Large intestine (tissue), 3 donors: ENCODE results near the gene OXCT2. TPM values are rescaled to one million over a fixed set of nuclear protein-coding genes. Genes with fewer than 3 reads are reported as not detected.

Experiments used
- DNase-seq, 2 donors: peaks; one replicate each; pipeline versions ENCODE4 v3.0.0 to v3.0.0-alpha.2; 2013
- H3K27ac ChIP-seq: one replicate; pipeline ENCODE4 v1.5.1; 2013; ENCODE audit warnings: low read length
- H3K27me3 ChIP-seq: 2 replicates; pipeline ENCODE4 v1.6.1; 2013; ENCODE audit warnings: low read length; ENCODE audit not compliant: control insufficient read depth, insufficient read depth
- H3K36me3 ChIP-seq: 2 replicates; pipeline ENCODE4 v1.6.1; 2013; ENCODE audit warnings: low read length; ENCODE audit not compliant: control insufficient read depth, insufficient read depth
- H3K4me1 ChIP-seq: one replicate; pipeline ENCODE4 v1.6.1; 2013; ENCODE audit warnings: low read length; ENCODE audit not compliant: control insufficient read depth, insufficient read depth
- H3K4me3 ChIP-seq: one replicate; pipeline ENCODE4 v1.5.1; 2013; ENCODE audit warnings: low read length
- H3K9me3 ChIP-seq: one replicate; pipeline ENCODE4 v1.6.1; 2013; ENCODE audit warnings: mild to moderate bottlenecking, low read depth, low read length, moderate library complexity; ENCODE audit not compliant: control insufficient read depth
- WGBS: methylation state at CpG from one replicate; pipeline ENCODE4 v1.1.5; 2013; ENCODE audit warnings: low lambda C conversion rate; ENCODE audit not compliant: insufficient coverage; 5-methylcytosine and 5-hydroxymethylcytosine counted together
- polyA plus RNA-seq: library from polyadenylated mRNA; unstranded; fragments of 120-200 nt; gene quantifications from one replicate; pipeline ENCODE4 v1.2.1, GENCODE V29; 2013

Gene OXCT2
- polyA plus RNA-seq, 1 donor: 2.4 TPM

DNA sequence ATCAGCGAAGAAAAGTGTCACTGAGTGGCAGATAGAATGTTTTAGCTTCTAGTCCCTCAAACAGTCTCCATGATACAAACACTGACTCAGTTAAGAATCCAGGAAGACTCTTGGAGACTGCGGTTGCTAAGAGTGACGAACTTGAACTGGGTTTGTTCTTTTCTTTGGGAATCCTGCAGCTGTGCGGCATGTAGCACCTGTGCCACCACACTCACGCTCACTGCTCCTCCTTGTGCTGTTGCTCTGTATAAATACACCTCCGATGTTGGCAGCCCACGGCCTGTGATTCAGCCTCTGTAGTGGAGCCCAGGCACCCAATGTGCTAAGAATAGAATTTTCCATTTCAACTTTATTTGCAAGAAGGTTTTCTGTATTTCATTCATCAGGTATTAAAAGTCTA lies 38.0 kb downstream of the OXCT2 start:
- Histone ChIP-seq H3K36me3 (no peaks in the 10 kb centered on the region), H3K27me3 (peaks cover 59% of the 10 kb centered on the region), H3K4me1 (no peaks in the 10 kb centered on the region), H3K27ac (no peak overlapping the region), H3K9me3 (no peaks in the 10 kb centered on the region), H3K4me3 (no peak overlapping the region)
- WGBS: no CpG with 5 or more reads among the region's 7 CpGs
- DNase-seq: no peak

GRCh38 chr1:39732730-39733129 lies 38.4 kb downstream of the OXCT2 start:
- Histone ChIP-seq H3K36me3 (no peaks in the 10 kb centered on the region), H3K27ac (no peak overlapping the region), H3K4me3 (no peak overlapping the region), H3K27me3 (peaks cover 64% of the 10 kb centered on the region), H3K4me1 (no peaks in the 10 kb centered on the region), H3K9me3 (no peaks in the 10 kb centered on the region)
- WGBS: no CpG with 5 or more reads among the region's 3 CpGs
- DNase-seq: no peak

DNA sequence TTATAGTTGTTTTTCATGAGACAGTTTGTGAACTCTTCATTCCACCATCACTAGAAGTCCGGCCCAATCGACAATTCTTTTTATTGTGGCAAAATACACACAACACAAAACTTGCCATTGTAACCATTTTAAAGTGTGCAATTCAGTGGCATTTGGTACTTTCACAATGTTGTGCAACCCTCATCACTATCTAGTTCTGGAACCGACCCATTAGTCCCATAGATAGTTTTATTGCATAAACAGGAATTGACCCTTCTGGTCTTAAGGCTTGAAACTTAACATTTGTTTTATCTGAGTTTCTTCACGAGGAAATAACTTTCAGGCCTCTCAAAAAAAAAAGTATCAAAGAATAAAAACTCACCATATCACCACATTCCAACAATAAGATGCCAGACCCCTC lies 41.3 kb downstream of the OXCT2 start:
- no peaks in the 10 kb centered on the region for H3K4me1 ChIP-seq
- H3K27me3 ChIP-seq: peaks cover 68% of the 10 kb centered on the region
- no peaks in the 10 kb centered on the region for H3K36me3 ChIP-seq
- no peak overlapping the region for H3K27ac ChIP-seq
- H3K9me3 ChIP-seq: no peaks in the 10 kb centered on the region
- WGBS: 57% methylated on average over 2 of the region's 4 CpGs
- no peak overlapping the region for H3K4me3 ChIP-seq
- DNase-seq: no peak

DNA sequence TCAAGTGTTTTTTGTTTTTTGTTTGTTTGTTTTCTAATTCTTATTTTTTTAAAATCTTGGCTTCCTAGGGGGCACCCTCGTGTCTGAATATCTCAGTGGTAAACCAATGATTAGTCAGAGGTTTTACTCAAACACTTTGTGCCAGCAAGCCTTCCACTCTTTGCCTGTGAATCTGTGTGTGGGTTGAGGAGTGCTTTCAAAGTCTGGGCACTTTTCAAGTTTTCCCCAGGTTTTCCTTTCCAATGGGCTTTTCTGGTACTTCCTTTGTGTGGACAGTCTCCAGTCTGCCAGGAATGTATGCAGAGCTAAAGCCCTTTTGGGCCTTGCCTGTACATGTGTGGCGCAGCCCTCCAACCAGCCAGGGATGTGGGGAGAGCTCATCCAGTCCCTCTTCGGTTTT lies 42.1 kb downstream of the OXCT2 start:
- no peaks in the 10 kb centered on the region for H3K36me3 ChIP-seq
- H3K4me1 ChIP-seq: no peaks in the 10 kb centered on the region
- DNase-seq: no peak
- no peak overlapping the region for H3K27ac ChIP-seq
- no peaks in the 10 kb centered on the region for H3K9me3 ChIP-seq
- no CpG with 5 or more reads among the region's 3 CpGs for WGBS
- H3K27me3 ChIP-seq: peaks cover 70% of the 10 kb centered on the region
- no peak overlapping the region for H3K4me3 ChIP-seq

DNA sequence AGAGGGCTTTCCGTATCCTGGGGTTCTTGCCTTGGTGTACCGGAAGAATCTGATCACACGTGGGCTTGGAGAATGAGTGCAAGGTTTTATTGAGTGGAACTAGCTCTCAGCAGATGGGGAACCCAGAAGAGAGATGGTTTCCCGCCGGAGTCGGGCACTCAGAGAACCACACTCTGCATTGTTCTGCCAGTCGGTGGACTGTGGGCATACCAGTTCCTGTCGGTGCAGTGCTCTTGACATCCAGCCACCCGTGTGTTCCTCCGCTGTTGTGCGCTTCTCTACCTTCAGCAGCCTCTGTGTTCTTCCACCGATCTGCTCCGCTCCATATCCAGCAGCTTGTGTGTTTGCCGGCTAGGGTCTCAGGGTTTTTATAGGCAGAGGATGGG lies 43.2 kb downstream of the OXCT2 start:
- WGBS: no CpG with 5 or more reads among the region's 14 CpGs
- H3K4me3 ChIP-seq: no peak overlapping the region
- no peaks in the 10 kb centered on the region for H3K4me1 ChIP-seq
- no peak overlapping the region for H3K27ac ChIP-seq
- H3K36me3 ChIP-seq: no peaks in the 10 kb centered on the region
- no peaks in the 10 kb centered on the region for H3K9me3 ChIP-seq
- peaks cover 63% of the 10 kb centered on the region for H3K27me3 ChIP-seq
- no peak for DNase-seq

DNA sequence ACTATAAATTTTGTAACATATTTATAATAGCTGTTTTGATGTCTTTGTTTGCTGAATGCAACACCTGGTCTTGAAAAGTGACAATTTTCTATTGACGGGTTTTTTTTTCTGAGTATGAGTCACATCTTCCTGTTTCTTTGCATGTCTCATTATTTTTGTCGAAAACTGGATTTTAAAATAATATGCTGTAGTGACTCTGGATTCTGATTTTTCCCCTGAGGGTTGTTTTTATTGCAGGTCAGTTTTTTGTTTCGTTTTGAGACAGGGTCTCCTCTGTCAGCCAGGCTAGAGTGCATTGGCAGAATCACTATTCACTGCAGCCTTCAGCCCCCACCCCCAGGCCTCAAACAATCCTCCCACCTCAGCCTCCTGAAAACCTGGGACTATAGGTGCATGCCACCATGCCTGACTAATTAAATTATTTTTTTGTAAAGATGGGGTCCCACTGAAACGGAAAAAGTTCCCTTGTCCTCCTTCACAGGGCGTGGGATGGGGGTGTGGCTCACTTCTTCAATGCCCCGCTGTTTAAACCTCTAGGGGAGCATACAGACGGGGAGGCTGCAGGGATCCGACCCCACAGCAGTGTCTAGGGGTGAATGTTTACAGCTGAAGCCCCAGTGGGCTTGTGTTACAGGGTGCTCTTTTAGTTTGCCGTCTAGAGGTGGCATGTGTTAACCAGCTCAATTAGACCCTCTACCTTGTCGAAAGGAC lies 43.8 kb downstream of the OXCT2 start:
- Histone ChIP-seq H3K36me3 (no peaks in the 10 kb centered on the region), H3K27ac (no peak overlapping the region), H3K27me3 (peaks cover 57% of the 10 kb centered on the region), H3K9me3 (no peaks in the 10 kb centered on the region), H3K4me3 (no peak overlapping the region), H3K4me1 (no peaks in the 10 kb centered on the region)
- 67% methylated on average over 3 of the region's 10 CpGs for WGBS
- DNase-seq: no peak

- Histone ChIP-seq H3K9me3 (no peaks in the 10 kb centered on the region), H3K4me1 (no peaks in the 10 kb centered on the region), H3K27ac (no peak overlapping the region), H3K4me3 (no peak overlapping the region), H3K27me3 (peaks cover 57% of the 10 kb centered on the region), H3K36me3 (no peaks in the 10 kb centered on the region)
- no peak for DNase-seq
- no CpG with 5 or more reads among the region's 3 CpGs for WGBS
These were observed 44.5 kb downstream of the OXCT2 start for GRCh38 chr1:39726600-39726999.

GRCh38 chr1:39722495-39722894 lies 48.7 kb downstream of the OXCT2 start:
- no peaks in the 10 kb centered on the region for H3K9me3 ChIP-seq
- no peaks in the 10 kb centered on the region for H3K36me3 ChIP-seq
- H3K27me3 ChIP-seq: peaks cover 42% of the 10 kb centered on the region
- H3K4me3 ChIP-seq: no peak overlapping the region
- no peak for DNase-seq
- no CpG with 5 or more reads among the region's 2 CpGs for WGBS
- H3K4me1 ChIP-seq: no peaks in the 10 kb centered on the region
- H3K27ac ChIP-seq: no peak overlapping the region

GRCh38 chr1:39721664-39722063 lies 49.5 kb downstream of the OXCT2 start:
- Histone ChIP-seq H3K27ac (no peak overlapping the region), H3K27me3 (peaks cover 44% of the 10 kb centered on the region), H3K9me3 (no peaks in the 10 kb centered on the region), H3K4me3 (no peak overlapping the region), H3K36me3 (no peaks in the 10 kb centered on the region), H3K4me1 (no peaks in the 10 kb centered on the region)
- no peak for DNase-seq

DNA sequence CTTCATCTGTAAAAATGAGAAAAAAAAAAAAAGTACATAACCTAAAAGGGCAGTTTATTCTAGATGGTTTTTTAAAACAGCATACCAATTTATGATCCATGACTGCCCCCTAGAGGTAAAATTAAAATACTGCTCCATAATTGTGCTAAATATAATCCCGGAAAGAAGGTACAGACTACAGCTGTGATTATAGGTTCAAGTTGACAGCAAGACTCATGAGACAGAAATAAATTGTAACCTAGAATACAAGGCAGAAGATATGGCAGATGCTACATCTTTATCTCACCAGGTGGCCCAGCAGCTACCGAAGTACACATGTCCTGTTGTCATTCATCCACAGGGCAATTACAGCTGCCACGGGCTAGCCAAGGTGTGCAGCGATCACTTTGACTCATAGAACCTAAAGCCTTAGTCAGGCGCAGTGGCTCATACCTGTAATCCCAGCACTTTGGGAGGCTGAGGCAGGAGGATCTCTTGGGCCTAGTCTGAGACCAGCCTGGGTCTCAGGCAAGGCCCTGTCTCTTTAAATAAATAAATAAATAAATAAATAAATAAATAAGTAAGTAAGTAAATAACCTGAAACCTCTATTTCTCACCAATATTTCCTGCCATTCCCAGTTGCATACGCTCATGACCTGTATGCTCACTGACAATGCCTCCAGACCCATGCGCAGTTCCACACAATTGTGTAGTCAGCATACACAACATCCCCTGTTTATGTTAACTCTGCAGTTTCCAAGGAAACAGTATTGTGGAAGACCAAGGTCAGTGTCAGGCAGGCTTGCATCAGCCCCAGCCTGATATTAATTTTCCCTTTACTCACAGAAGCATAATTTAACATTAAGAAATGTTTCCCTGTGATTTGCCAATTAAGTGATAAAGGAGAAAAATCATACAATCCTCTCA lies 50.8 kb downstream of the OXCT2 start:
- peak; percentile 29 to 61 for DNase-seq
- H3K4me3 ChIP-seq: no peak overlapping the region
- H3K9me3 ChIP-seq: no peaks in the 10 kb centered on the region
- no peaks in the 10 kb centered on the region for H3K36me3 ChIP-seq
- H3K27ac ChIP-seq: no peak overlapping the region
- H3K27me3 ChIP-seq: peaks cover 35% of the 10 kb centered on the region
- no peaks in the 10 kb centered on the region for H3K4me1 ChIP-seq
- WGBS: 8% methylated on average over 2 of the region's 7 CpGs
